CD4-positive, alpha-beta memory T cell (primary cell): Measurements from ENCODE around the gene STEAP1B. TPM values are rescaled to one million over a fixed set of nuclear protein-coding genes. Genes with fewer than 3 reads are reported as not detected.

Experiments used
- CTCF ChIA-PET: fragments of 350-600 bp; sonication (Branson Sonifier 250); formaldehyde crosslinking; loops from one replicate; lab custom pipeline; 2021; ENCODE audit warnings: inconsistent platforms; ENCODE audit not compliant: partially characterized antibody; lab: Charles Lee
- POLR2A ChIA-PET: fragments of 350-600 bp; sonication (Branson Sonifier 250); formaldehyde crosslinking; loops from one replicate; lab custom pipeline; 2021; ENCODE audit not compliant: partially characterized antibody; lab: Charles Lee
- DNase-seq, 5 donors: peaks; one replicate each; pipeline versions ENCODE4 v3.0.0 to v3.0.0-alpha.2; 2020 to 2022; ENCODE audit warnings: mixed read lengths in 1 of 5
- H3K27ac ChIP-seq: one replicate; pipeline ENCODE4 v1.7.0; 2013; ENCODE audit warnings: low read depth, low read length
- H3K27me3 ChIP-seq: 2 replicates; pipeline ENCODE4 v1.7.0; 2013; ENCODE audit warnings: mild to moderate bottlenecking, low read length, moderate library complexity; ENCODE audit not compliant: insufficient read depth
- H3K36me3 ChIP-seq: 2 replicates; pipeline ENCODE4 v1.7.0; 2013; ENCODE audit warnings: mild to moderate bottlenecking, low read length, moderate library complexity; ENCODE audit not compliant: insufficient read depth
- H3K4me1 ChIP-seq: 2 replicates; pipeline ENCODE4 v1.7.0; 2013; ENCODE audit warnings: mild to moderate bottlenecking, low read length, moderate library complexity; ENCODE audit not compliant: insufficient read depth
- H3K4me3 ChIP-seq, 2 donors: one replicate each; pipeline ENCODE4 v1.7.0; 2013; ENCODE audit warnings: low read length in 2 of 2, mild to moderate bottlenecking in 1 of 2
- H3K9me3 ChIP-seq, 2 donors: one replicate each; pipeline ENCODE4 v1.7.0; 2013; ENCODE audit warnings: low read length in 2 of 2, control low read depth in 1 of 2; ENCODE audit not compliant: control insufficient read depth in 1 of 2
- H3K27ac Mint-ChIP-seq, 7 donors: one replicate each; pipeline ENCODE4 v1.8.0; 2020 to 2021; ENCODE audit warnings: mixed read lengths in 7 of 7, mild to moderate bottlenecking in 6 of 7, inconsistent platforms in 3 of 7, moderate library complexity in 3 of 7
- H3K27me3 Mint-ChIP-seq, 2 donors: one replicate each; pipeline ENCODE4 v1.8.0; 2020 to 2021; ENCODE audit warnings: mixed read lengths in 2 of 2
- H3K36me3 Mint-ChIP-seq, 2 donors: one replicate each; pipeline ENCODE4 v1.8.0; 2020 to 2021; ENCODE audit warnings: mixed read lengths in 2 of 2, inconsistent platforms in 1 of 2, mild to moderate bottlenecking in 1 of 2
- H3K4me1 Mint-ChIP-seq, 4 donors: one replicate each; pipeline ENCODE4 v1.8.0; 2020 to 2021; ENCODE audit warnings: mixed read lengths in 4 of 4, mild to moderate bottlenecking in 1 of 4
- H3K4me3 Mint-ChIP-seq, 8 donors: one replicate each; pipeline ENCODE4 v1.8.0; 2020 to 2021; ENCODE audit warnings: mixed read lengths in 8 of 8, mild to moderate bottlenecking in 7 of 8, moderate library complexity in 6 of 8, inconsistent platforms in 3 of 8
- H3K9me3 Mint-ChIP-seq, 8 donors: one replicate each; pipeline ENCODE4 v1.8.0; 2020 to 2021; ENCODE audit warnings: mixed read lengths in 8 of 8, mild to moderate bottlenecking in 5 of 8, inconsistent platforms in 3 of 8, moderate library complexity in 1 of 8
- intact Hi-C: fragments of 100-400 bp; cut with micrococcal nuclease; formaldehyde crosslinking; loops from one replicate; pipeline ENCODE4 v1.15.1; 2023
- polyA plus RNA-seq, 2 donors: library from polyadenylated mRNA; unstranded; fragments of 300-500 nt; fragmentation: Illumina TruSeq; gene quantifications; one replicate each; pipeline ENCODE4 v1.2.3, GENCODE V29; 2021
- total RNA-seq, 2 experiments: library from RNA; stranded (reverse); gene quantifications; one replicate each; pipeline ENCODE4 v1.2.3, GENCODE V29; 2021

The STEAP1B gene
- total and polyA plus RNA-seq, 4 experiments from 2014 or later: not detected

DNA sequence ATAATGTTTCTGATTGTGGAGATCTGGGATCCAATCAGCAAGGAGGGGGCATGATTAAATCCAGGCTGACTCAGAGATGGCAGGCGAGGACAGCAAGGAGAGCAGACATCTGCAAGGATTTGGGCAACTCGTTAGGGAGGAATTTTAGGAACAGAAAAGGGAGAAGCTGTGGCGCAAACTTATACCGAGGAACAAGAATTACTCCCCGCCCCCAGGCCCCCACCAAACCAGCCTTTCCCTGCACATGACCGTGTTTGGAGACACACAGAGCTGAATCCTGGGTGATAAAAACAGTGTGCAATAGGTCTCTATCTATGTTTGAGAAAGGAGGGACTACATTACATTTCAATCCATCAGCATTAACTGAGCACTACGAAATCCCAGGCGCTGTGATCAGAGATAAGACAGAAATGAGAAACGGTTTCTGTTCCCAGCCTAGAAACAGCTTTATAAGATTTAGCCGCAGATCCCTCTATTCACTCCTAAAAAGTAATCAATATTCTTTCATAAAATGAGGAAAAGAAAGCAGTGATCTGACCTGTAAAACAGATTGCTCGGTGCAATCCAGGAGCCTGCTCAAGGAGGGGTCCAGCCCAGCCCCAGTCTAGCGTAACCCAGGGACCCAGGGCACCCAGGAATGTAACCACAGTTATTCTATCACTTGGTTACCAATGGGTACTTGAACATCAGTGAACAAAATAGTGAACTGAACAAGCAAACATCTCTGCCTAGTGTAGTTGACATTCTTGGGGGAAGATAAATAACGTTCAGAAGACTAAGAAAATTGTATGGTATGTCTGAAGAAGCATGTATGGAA is 105.9 kb downstream of the STEAP1B start:
- H3K9me3 ChIP-seq: no peaks in the 10 kb centered on the region
- no peaks in the 10 kb centered on the region for H3K36me3 Mint-ChIP-seq
- H3K9me3 Mint-ChIP-seq: no peaks in the 10 kb centered on the region
- POLR2A ChIA-PET: interaction anchor here (0.6 kb wide), 1 partner anchor 757 kb away, joined by 3 read pairs; no protein-coding TSS in a partner anchor
- CTCF ChIA-PET: no interaction called here
- H3K4me1 ChIP-seq: no peaks in the 10 kb centered on the region
- intact Hi-C loops: no loop called here
- no peak overlapping the region for H3K4me3 ChIP-seq
- H3K27me3 ChIP-seq: no peaks in the 10 kb centered on the region
- H3K4me1 Mint-ChIP-seq: peaks cover 0 to 2% (median 0%) of the 10 kb centered on the region in 4 donors
- H3K36me3 ChIP-seq: no peaks in the 10 kb centered on the region
- H3K4me3 Mint-ChIP-seq: peak overlapping the region in 1 of 8 donors; percentile 7
- no peak overlapping the region for H3K27ac ChIP-seq
- no peak overlapping the region for H3K27ac Mint-ChIP-seq
- H3K27me3 Mint-ChIP-seq: no peaks in the 10 kb centered on the region
- DNase-seq: no peak

DNA sequence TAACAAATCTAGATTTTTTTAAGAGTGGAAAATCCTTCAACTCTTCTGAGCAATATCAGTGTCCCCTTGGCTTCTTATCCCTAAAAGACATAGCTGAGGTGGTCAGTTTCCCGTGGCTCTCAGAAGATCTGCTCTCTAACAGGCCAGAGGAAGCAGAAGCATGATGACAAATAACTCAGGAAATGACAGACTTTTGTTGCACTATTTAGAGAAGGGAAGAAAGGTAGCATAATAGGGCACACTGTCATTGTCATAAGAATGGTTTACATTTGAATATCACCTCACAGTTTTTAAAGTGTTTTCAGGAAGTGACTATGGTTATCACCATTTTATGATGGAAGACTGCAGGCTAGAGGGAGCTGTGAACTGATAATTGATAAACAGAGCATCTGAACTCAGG is 109.5 kb downstream of the STEAP1B start:
- CTCF ChIA-PET: no interaction called here
- Histone ChIP-seq H3K9me3 (no peaks in the 10 kb centered on the region), H3K27ac (no peak overlapping the region), H3K4me1 (no peaks in the 10 kb centered on the region), H3K36me3 (no peaks in the 10 kb centered on the region), H3K4me3 (no peak overlapping the region), H3K27me3 (no peaks in the 10 kb centered on the region)
- H3K4me1 Mint-ChIP-seq: peaks cover 0 to 2% (median 0%) of the 10 kb centered on the region in 4 donors
- POLR2A ChIA-PET: no interaction called here
- H3K27me3 Mint-ChIP-seq: peaks cover under 1 to 2% of the 10 kb centered on the region in 2 donors
- H3K4me3 Mint-ChIP-seq: no peak overlapping the region
- H3K36me3 Mint-ChIP-seq: no peaks in the 10 kb centered on the region
- intact Hi-C loops: no loop called here
- no peaks in the 10 kb centered on the region for H3K9me3 Mint-ChIP-seq
- H3K27ac Mint-ChIP-seq: no peak overlapping the region
- DNase-seq: no peak

DNA sequence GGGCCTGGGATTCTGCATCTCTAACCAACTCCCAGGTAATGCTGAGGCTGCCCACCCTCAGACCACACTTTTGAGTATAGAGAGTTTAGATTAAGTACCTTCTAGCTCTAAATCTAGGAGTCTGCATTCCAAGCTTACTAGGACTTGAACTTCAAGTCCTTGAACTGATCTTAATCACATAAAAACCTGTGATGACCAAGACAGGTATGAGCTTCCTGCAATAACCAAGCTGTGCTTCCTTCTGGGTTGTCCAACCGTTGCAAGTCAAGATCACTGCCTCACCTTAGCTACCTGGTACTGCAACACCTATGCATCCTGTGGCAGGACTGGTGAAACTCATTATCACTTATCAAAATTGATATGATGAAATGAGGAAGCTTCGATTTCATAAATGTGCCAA is 110.1 kb downstream of the STEAP1B start:
- H3K4me1 Mint-ChIP-seq: peaks cover 0 to 2% (median 0%) of the 10 kb centered on the region in 4 donors
- Histone ChIP-seq H3K4me1 (no peaks in the 10 kb centered on the region), H3K9me3 (no peaks in the 10 kb centered on the region), H3K27me3 (no peaks in the 10 kb centered on the region), H3K27ac (no peak overlapping the region), H3K36me3 (no peaks in the 10 kb centered on the region), H3K4me3 (no peak overlapping the region)
- no peaks in the 10 kb centered on the region for H3K9me3 Mint-ChIP-seq
- POLR2A ChIA-PET: no interaction called here
- H3K36me3 Mint-ChIP-seq: no peaks in the 10 kb centered on the region
- intact Hi-C loops: no loop called here
- no peak overlapping the region for H3K27ac Mint-ChIP-seq
- H3K27me3 Mint-ChIP-seq: peaks cover 2 to 4% of the 10 kb centered on the region in 2 donors
- no peak for DNase-seq
- H3K4me3 Mint-ChIP-seq: no peak overlapping the region
- CTCF ChIA-PET: interaction anchor here (0.7 kb wide), 1 partner anchor 15 kb away, joined by 3 read pairs; no protein-coding TSS in a partner anchor

DNA sequence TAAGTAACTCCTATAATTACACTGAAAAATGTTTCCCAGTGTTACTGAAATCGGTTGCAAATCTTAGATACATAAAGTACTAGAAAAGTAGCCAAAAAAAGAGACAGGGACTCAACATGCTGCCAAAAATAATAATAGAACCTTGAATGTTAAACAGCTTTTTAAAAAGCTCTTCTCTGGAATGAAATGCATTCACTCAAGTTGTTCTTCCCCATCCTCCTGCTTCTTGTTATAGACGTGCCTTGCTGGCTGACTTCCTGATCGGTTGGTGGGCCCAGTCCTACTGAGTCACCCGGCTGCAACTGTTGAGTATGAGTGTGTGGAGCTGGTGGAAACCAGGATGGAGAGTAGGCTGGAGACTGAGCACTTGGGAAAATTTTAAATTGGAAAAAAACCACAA is 112.4 kb downstream of the STEAP1B start:
- peaks cover 0 to 2% (median 0%) of the 10 kb centered on the region in 4 donors for H3K4me1 Mint-ChIP-seq
- CTCF ChIA-PET: no interaction called here
- no peaks in the 10 kb centered on the region for H3K36me3 Mint-ChIP-seq
- DNase-seq: no peak
- Histone ChIP-seq H3K4me3 (no peak overlapping the region), H3K27me3 (no peaks in the 10 kb centered on the region), H3K27ac (no peak overlapping the region), H3K9me3 (no peaks in the 10 kb centered on the region), H3K4me1 (no peaks in the 10 kb centered on the region), H3K36me3 (no peaks in the 10 kb centered on the region)
- no peaks in the 10 kb centered on the region for H3K9me3 Mint-ChIP-seq
- peaks cover 2 to 4% of the 10 kb centered on the region in 2 donors for H3K27me3 Mint-ChIP-seq
- no peak overlapping the region for H3K4me3 Mint-ChIP-seq
- no peak overlapping the region for H3K27ac Mint-ChIP-seq
- intact Hi-C loops: no loop called here
- POLR2A ChIA-PET: no interaction called here

DNA sequence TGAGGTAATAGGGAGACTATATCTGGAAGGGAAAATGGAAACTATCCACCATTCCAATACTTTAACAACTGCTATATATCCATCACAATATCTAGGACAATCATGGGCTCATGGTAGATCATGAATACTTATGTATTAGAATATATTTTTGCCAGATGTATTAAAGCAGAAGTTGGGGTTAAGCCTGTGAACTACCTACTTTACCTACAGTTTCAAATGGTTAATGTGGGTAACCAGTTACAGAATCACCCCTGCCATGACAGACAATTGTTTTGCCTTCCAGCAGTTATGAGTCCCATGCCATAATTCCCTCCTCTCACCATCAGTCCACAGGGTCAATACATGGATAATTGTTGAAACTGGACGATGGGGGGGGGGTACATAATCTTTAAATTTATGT is 113.1 kb downstream of the STEAP1B start:
- Mint-ChIP-seq H3K4me1 (peaks cover 0 to 2% (median 0%) of the 10 kb centered on the region in 4 donors), H3K27ac (no peak overlapping the region), H3K36me3 (no peaks in the 10 kb centered on the region), H3K27me3 (peaks cover 2 to 4% of the 10 kb centered on the region in 2 donors), H3K4me3 (no peak overlapping the region), H3K9me3 (no peaks in the 10 kb centered on the region)
- intact Hi-C loops: no loop called here
- Histone ChIP-seq H3K27me3 (no peaks in the 10 kb centered on the region), H3K4me1 (no peaks in the 10 kb centered on the region), H3K36me3 (no peaks in the 10 kb centered on the region), H3K4me3 (no peak overlapping the region), H3K9me3 (no peaks in the 10 kb centered on the region), H3K27ac (no peak overlapping the region)
- POLR2A ChIA-PET: no interaction called here
- no peak for DNase-seq
- CTCF ChIA-PET: no interaction called here

DNA sequence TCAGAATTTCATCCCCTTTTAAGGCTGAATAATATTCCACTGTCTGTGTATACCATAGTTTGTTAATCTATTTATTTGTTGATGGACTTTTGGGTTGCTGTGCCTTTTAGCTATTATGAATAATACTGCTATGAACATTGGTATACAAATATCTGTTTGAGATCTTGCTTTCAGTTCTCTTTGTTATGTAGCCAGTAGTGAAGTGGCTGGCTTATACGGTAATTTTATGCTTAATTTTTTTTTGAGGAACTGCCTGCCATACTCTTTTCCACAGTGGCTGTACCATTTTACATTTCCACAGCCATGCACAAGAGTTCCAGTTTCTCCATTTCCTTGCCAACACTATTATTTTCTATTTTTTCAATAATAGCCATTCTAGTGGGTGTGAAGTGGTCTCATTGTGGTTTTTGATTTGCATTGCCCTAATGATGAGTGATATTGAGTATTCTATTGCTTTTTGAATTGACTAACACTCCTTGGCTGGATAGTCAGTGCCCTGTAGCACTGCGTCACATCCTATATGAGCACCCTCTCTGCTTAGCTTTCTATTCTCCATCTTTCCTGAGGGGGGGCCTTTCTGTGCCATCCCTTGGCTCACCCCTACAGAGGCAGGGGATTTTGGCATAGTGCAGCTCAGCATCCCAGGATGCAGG is 113.7 kb downstream of the STEAP1B start:
- Histone ChIP-seq H3K36me3 (no peaks in the 10 kb centered on the region), H3K4me3 (no peak overlapping the region), H3K4me1 (no peaks in the 10 kb centered on the region), H3K27ac (no peak overlapping the region), H3K9me3 (no peaks in the 10 kb centered on the region), H3K27me3 (no peaks in the 10 kb centered on the region)
- H3K27ac Mint-ChIP-seq: no peak overlapping the region
- POLR2A ChIA-PET: no interaction called here
- H3K27me3 Mint-ChIP-seq: peaks cover 2 to 6% of the 10 kb centered on the region in 2 donors
- no peaks in the 10 kb centered on the region for H3K36me3 Mint-ChIP-seq
- peaks cover 0 to 2% (median 0%) of the 10 kb centered on the region in 4 donors for H3K4me1 Mint-ChIP-seq
- H3K9me3 Mint-ChIP-seq: no peaks in the 10 kb centered on the region
- no peak for DNase-seq
- no peak overlapping the region for H3K4me3 Mint-ChIP-seq
- CTCF ChIA-PET: no interaction called here
- intact Hi-C loops: no loop called here

DNA sequence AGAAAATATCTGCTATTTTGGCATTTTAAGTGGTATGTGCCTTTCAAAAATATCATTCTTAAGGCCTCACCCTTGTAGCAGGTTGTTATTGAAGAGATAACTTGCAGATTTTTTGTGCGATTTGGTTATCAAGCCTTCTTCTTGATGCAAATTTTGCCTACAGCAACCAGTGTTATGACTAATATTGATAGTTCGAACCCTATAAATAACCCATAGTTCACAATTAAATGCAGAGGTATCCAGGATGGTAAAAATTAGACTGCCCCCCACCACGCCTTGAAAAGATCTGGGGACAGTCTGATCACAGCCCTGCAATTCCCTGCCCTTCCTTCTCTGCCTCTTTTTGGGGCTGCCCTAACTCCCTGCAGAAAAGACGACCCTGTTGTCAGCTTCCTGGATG is 114.7 kb downstream of the STEAP1B start:
- no peaks in the 10 kb centered on the region for H3K36me3 Mint-ChIP-seq
- DNase-seq: no peak
- intact Hi-C loops: no loop called here
- ChIA-PET POLR2A (no interaction called here), CTCF (no interaction called here)
- H3K27ac Mint-ChIP-seq: no peak overlapping the region
- Histone ChIP-seq H3K9me3 (no peaks in the 10 kb centered on the region), H3K4me3 (no peak overlapping the region), H3K27me3 (no peaks in the 10 kb centered on the region), H3K4me1 (no peaks in the 10 kb centered on the region), H3K27ac (no peak overlapping the region), H3K36me3 (no peaks in the 10 kb centered on the region)
- no peaks in the 10 kb centered on the region for H3K4me1 Mint-ChIP-seq
- H3K27me3 Mint-ChIP-seq: peaks cover 2 to 6% of the 10 kb centered on the region in 2 donors
- H3K4me3 Mint-ChIP-seq: no peak overlapping the region
- no peaks in the 10 kb centered on the region for H3K9me3 Mint-ChIP-seq
